GM19238 (cell line): Measurements from ENCODE around the gene GPR158.
"Not testable (repeated sequence)": the region's sequence is repeated elsewhere in the genome, so short reads cannot be mapped to it uniquely, and the experiment has no call there.

ENCODE experiments used
- DNase-seq: peaks from one replicate; pipeline ENCODE4 v3.0.0; 2011; ENCODE audit warnings: low spot score; ENCODE audit not compliant: insufficient read length

The GPR158 gene

GRCh38 chr10:25174461-25175230, at the start of gene GPR158:
Gene GPR158, plus strand, starts transcription at chr10:25175001. Its CDS starts 420 bp downstream, at chr10:25175421.
- peak; percentile 44 for DNase-seq

- DNase-seq = no peak
Measured at GRCh38 chr10:25125201-25125611, 49.6 kb upstream of the GPR158 start.

GRCh38 chr10:25129592-25129991, 45.2 kb upstream of the GPR158 start:
- no peak for DNase-seq

- DNase-seq = no peak
Measured at GRCh38 chr10:25130906-25131305, 43.9 kb upstream of the GPR158 start.

- no peak for DNase-seq
Measured at GRCh38 chr10:25142116-25142864, 32.5 kb upstream of the GPR158 start.

GRCh38 chr10:25157650-25158049, 17.2 kb upstream of the GPR158 start:
- no peak for DNase-seq

- no peak for DNase-seq
Measured at GRCh38 chr10:25159591-25159990, 15.2 kb upstream of the GPR158 start.

- no peak for DNase-seq
Measured at GRCh38 chr10:25162391-25162790, 12.4 kb upstream of the GPR158 start.

GRCh38 chr10:25163464-25163863, 11.3 kb upstream of the GPR158 start:
- DNase-seq = not testable (repeated sequence)

GRCh38 chr10:25169740-25170139, 5.1 kb upstream of the GPR158 start:
- DNase-seq = no peak

- DNase-seq = no peak
Measured at GRCh38 chr10:25170627-25171026, 4.2 kb upstream of the GPR158 start.

- DNase-seq = no peak
Measured at GRCh38 chr10:25175527-25176420, 973 bp downstream of the GPR158 start.

- no peak for DNase-seq
Measured at GRCh38 chr10:25176421-25176968, 1.7 kb downstream of the GPR158 start.

- no peak for DNase-seq
Measured at GRCh38 chr10:25177093-25177753, 2.4 kb downstream of the GPR158 start.

- no peak for DNase-seq
Measured at GRCh38 chr10:25177754-25178135, 2.9 kb downstream of the GPR158 start.

GRCh38 chr10:25178411-25178810, 3.6 kb downstream of the GPR158 start:
- no peak for DNase-seq

GRCh38 chr10:25180801-25181200, 6.0 kb downstream of the GPR158 start:
- no peak for DNase-seq

- DNase-seq = no peak
Measured at GRCh38 chr10:25182636-25183035, 7.8 kb downstream of the GPR158 start.

GRCh38 chr10:25191162-25191895, 16.5 kb downstream of the GPR158 start:
- DNase-seq = no peak

- DNase-seq = no peak
Measured at GRCh38 chr10:25198151-25198550, 23.4 kb downstream of the GPR158 start.
